HepG2 (cell line): Measurements from ENCODE around the gene DHRS11. TPM values are rescaled to one million over a fixed set of nuclear protein-coding genes. Genes with fewer than 3 reads are reported as not detected.
A peak's percentile ranks its signal among the peaks of the same experiment; 100 is the strongest.

ENCODE experiments used
- AGO2 ChIP-seq: fragments of 200-400 bp; formaldehyde crosslinking; optimal IDR thresholded peaks from 2 replicates; pipeline ENCODE3; 2017; ENCODE audit warnings: mild to moderate bottlenecking, low read depth, low read length, moderate library complexity
- ATF5 ChIP-seq: sonication (generic); formaldehyde crosslinking; IDR thresholded peaks from 2 replicates; pipeline ENCODE4 v1.4.0; 2020; ENCODE audit warnings: mild to moderate bottlenecking, low read depth, missing genetic modification reagents
- BCLAF1 ChIP-seq: fragments of 450-650 bp; IDR thresholded peaks from 2 replicates; pipeline ENCODE4 v1.6.1; 2017; ENCODE audit warnings: mild to moderate bottlenecking
- GMEB1 ChIP-seq: sonication (generic); formaldehyde crosslinking; IDR thresholded peaks from 2 replicates; pipeline ENCODE4 v1.5.1; 2020; ENCODE audit warnings: missing genetic modification reagents, mild to moderate bottlenecking, borderline replicate concordance
- PAWR ChIP-seq: sonication (generic); formaldehyde crosslinking; IDR thresholded peaks from 2 replicates; pipeline ENCODE4 v1.4.0; 2020; ENCODE audit warnings: missing genetic modification reagents, mild to moderate bottlenecking, borderline replicate concordance
- RORA ChIP-seq: sonication (generic); formaldehyde crosslinking; IDR thresholded peaks from 2 replicates; pipeline ENCODE4 v1.5.0; 2020; ENCODE audit warnings: mild to moderate bottlenecking, missing genetic modification reagents, moderate library complexity
- SUZ12 ChIP-seq: fragments of 150-350 bp; IDR thresholded peaks from 2 replicates; pipeline ENCODE4 v1.6.1; 2014; ENCODE audit warnings: low read depth, low read length
- ZFP41 ChIP-seq: sonication (generic); formaldehyde crosslinking; IDR thresholded peaks from 2 replicates; pipeline ENCODE4 v1.4.0; 2020; ENCODE audit warnings: mild to moderate bottlenecking, missing genetic modification reagents, borderline replicate concordance
- ZHX1 ChIP-seq: sonication (generic); formaldehyde crosslinking; IDR thresholded peaks from 2 replicates; pipeline ENCODE4 v1.8.1; 2022; ENCODE audit warnings: low read depth, mild to moderate bottlenecking, missing genetic modification reagents
- ZNF142 ChIP-seq: sonication (generic); formaldehyde crosslinking; IDR thresholded peaks from 2 replicates; pipeline ENCODE4 v1.4.0; 2020; ENCODE audit warnings: missing genetic modification reagents
- ZNF274 ChIP-seq: sonication (generic); formaldehyde crosslinking; IDR thresholded peaks from 2 replicates; pipeline ENCODE4 v1.5.1; 2020; ENCODE audit warnings: mild to moderate bottlenecking, missing genetic modification reagents
- ZNF331 ChIP-seq: sonication (generic); formaldehyde crosslinking; IDR thresholded peaks from 2 replicates; pipeline ENCODE4 v1.4.0; 2020; ENCODE audit warnings: missing genetic modification reagents
- ZNF335 ChIP-seq: sonication (generic); formaldehyde crosslinking; IDR thresholded peaks from 2 replicates; pipeline ENCODE4 v1.4.0; 2020; ENCODE audit warnings: missing genetic modification reagents
- polyA plus RNA-seq, 8 experiments: library from polyadenylated mRNA; depleted of rRNA in 3 of 8; stranded (reverse) in 7 of 8; unstranded in 1 of 8; fragments of >200 nt; fragmentation: Illumina TruSeq in 4 of 8; extraction: Trizol in 4 of 8; gene quantifications; 2 replicates each; pipeline versions ENCODE4 v1.2.1 to v1.2.3, GENCODE V29; 2011 to 2016; ENCODE audit warnings: low read depth in 4 of 8, missing spikeins in 1 of 8, mixed read lengths in 1 of 8; ENCODE audit not compliant: insufficient read depth in 1 of 8
- total RNA-seq, 5 experiments: library from RNA; depleted of rRNA; stranded (reverse); fragments of >200 nt; fragmentation: Illumina TruSeq; extraction: Trizol; gene quantifications; 2 replicates each; pipeline ENCODE4 v1.2.3, GENCODE V29; 2016; ENCODE audit warnings: low read depth in 1 of 5

DHRS11 gene
- total and polyA plus RNA-seq, 2 of the 13 experiments (the other 11 are each of a cell fraction or from before 2014, with no cell fraction given): 28.4 to 41.9 TPM

GRCh38 chr17:36545465-36546417 is 45.9 kb upstream of the DHRS11 start (continued):
- no peak for TF ChIP-seq ZNF142
- peak; percentile 67 for TF ChIP-seq ZNF331
- peak; percentile 63 for TF ChIP-seq AGO2
- TF ChIP-seq ZNF274 (CRISPR knock-in tag): no peak
- peak; percentile 57; the same call in 1 of the 2 replicates for TF ChIP-seq ZNF335
- peak; percentile 81; the same call in 1 of the 2 replicates for TF ChIP-seq ZHX1 (CRISPR knock-in tag)
- no peak for TF ChIP-seq ZFP41 (CRISPR knock-in tag)
- TF ChIP-seq ATF5: no peak
- TF ChIP-seq PAWR: no peak
- peak; percentile 86 for TF ChIP-seq GMEB1 (CRISPR knock-in tag)
- TF ChIP-seq BCLAF1: no peak
- no peak for TF ChIP-seq RORA (CRISPR knock-in tag)
- no peak for TF ChIP-seq SUZ12
